ENCODE results near the gene CAND2. TPM values are rescaled to one million over a fixed set of nuclear protein-coding genes. Genes with fewer than 3 reads are reported as not detected.

Gene CAND2
- total RNA-seq, 1 donor from 2014 or later: 7.2 TPM

- DNase-seq (ENCODE audit: low spot score) (peak; percentile 86), ATAC-seq (peak; percentile 85)
These were observed 3.3 kb downstream of the CAND2 start for GRCh38 chr3:12799525-12800440.

GRCh38 chr3:12803371-12803770, 6.9 kb downstream of the CAND2 start:
- ATAC-seq (no peak), DNase-seq (ENCODE audit: low spot score) (no peak)

GRCh38 chr3:12807066-12807465, 10.6 kb downstream of the CAND2 start:
- no peak for DNase-seq (ENCODE audit: low spot score)

GRCh38 chr3:12807601-12808359, 11.3 kb downstream of the CAND2 start:
- ATAC-seq (no peak), DNase-seq (ENCODE audit: low spot score) (no peak)

More at GRCh38 chr3:12807066-12807465, 10.6 kb downstream of the CAND2 start:
- ATAC-seq: no peak

- DNase-seq (ENCODE audit: low spot score) (no peak), ATAC-seq (no peak)
These were observed 12.1 kb downstream of the CAND2 start for GRCh38 chr3:12808587-12808986.

- ATAC-seq: no peak
- no peak for DNase-seq (ENCODE audit: low spot score)
These were observed 12.5 kb downstream of the CAND2 start for GRCh38 chr3:12809001-12809400.

- DNase-seq (ENCODE audit: low spot score) (no peak), ATAC-seq (peak; percentile 1)
These were observed 13.0 kb downstream of the CAND2 start for GRCh38 chr3:12809435-12809834.

- ATAC-seq: peak; percentile 98
- peak; percentile 97 for DNase-seq (ENCODE audit: low spot score)
These were observed 13.7 kb downstream of the CAND2 start for GRCh38 chr3:12810013-12810780.

- ATAC-seq (no peak), DNase-seq (ENCODE audit: low spot score) (no peak)
These were observed 14.5 kb downstream of the CAND2 start for GRCh38 chr3:12810961-12811360.

- ATAC-seq (no peak), DNase-seq (ENCODE audit: low spot score) (no peak)
These were observed 16.3 kb downstream of the CAND2 start for GRCh38 chr3:12812812-12813211.

- DNase-seq (ENCODE audit: low spot score) (no peak), ATAC-seq (no peak)
These were observed 17.5 kb downstream of the CAND2 start for GRCh38 chr3:12813967-12814366.

GRCh38 chr3:12815078-12815477, 18.6 kb downstream of the CAND2 start:
- DNase-seq (ENCODE audit: low spot score) (no peak), ATAC-seq (no peak)

GRCh38 chr3:12815719-12816118, 19.2 kb downstream of the CAND2 start:
- ATAC-seq (no peak), DNase-seq (ENCODE audit: low spot score) (no peak)

GRCh38 chr3:12816521-12817342, 20.3 kb downstream of the CAND2 start:
- DNase-seq (ENCODE audit: low spot score): no peak
- ATAC-seq: no peak

- ATAC-seq (no peak), DNase-seq (ENCODE audit: low spot score) (no peak)
These were observed 20.8 kb downstream of the CAND2 start for GRCh38 chr3:12817343-12817710.

GRCh38 chr3:12818273-12818672, 21.8 kb downstream of the CAND2 start:
- DNase-seq (ENCODE audit: low spot score) (no peak), ATAC-seq (no peak)

- no peak for DNase-seq (ENCODE audit: low spot score)
- ATAC-seq: no peak
These were observed 22.3 kb downstream of the CAND2 start for GRCh38 chr3:12818773-12819172.

- ATAC-seq (peak; percentile 76), DNase-seq (ENCODE audit: low spot score) (no peak)
These were observed 26.4 kb downstream of the CAND2 start for GRCh38 chr3:12822725-12823373.

GRCh38 chr3:12824299-12824698, 27.8 kb downstream of the CAND2 start:
- DNase-seq (ENCODE audit: low spot score) (no peak), ATAC-seq (no peak)

GRCh38 chr3:12825156-12825555, 28.7 kb downstream of the CAND2 start:
- ATAC-seq (no peak), DNase-seq (ENCODE audit: low spot score) (no peak)
